Esophagus squamous epithelium (tissue), 4 donors: ENCODE measurements around the gene CXXC5.

ENCODE experiments used
- CTCF ChIP-seq, 6 experiments: fragments of 450-650 bp in 4 of 6; fragments of 200-600 bp in 2 of 6; sonication (generic) in 2 of 6; IDR thresholded peaks; one replicate each; pipeline ENCODE4 v1.5.1; 2016 to 2019; ENCODE audit warnings: antibody characterized with exemption in 6 of 6, mild to moderate bottlenecking in 4 of 6, moderate library complexity in 4 of 6
- POLR2A ChIP-seq, 4 donors: fragments of 450-650 bp; IDR thresholded peaks; one replicate each; pipeline ENCODE4 v1.6.1; 2017; ENCODE audit warnings: antibody characterized with exemption in 4 of 4, mild to moderate bottlenecking in 4 of 4, moderate library complexity in 3 of 4

- no peak for TF ChIP-seq CTCF (IDR thresholded peaks at IDR 0.05)
- TF ChIP-seq POLR2A (IDR thresholded peaks at IDR 0.05), result peak in 1 of 4 donors; percentile 54
Observed at GRCh38 chr5:139638090-139638735, 9.9 kb upstream of the CXXC5 start.
